Activated naive CD4-positive, alpha-beta T cell treated with anti-CD3 and anti-CD28 coated beads, Interleukin-2, amount 50 U/mL, for 24 hours (primary cell): ENCODE results near the gene CDC42BPA.
"Not testable (repeated sequence)": the region's sequence is repeated elsewhere in the genome, so short reads cannot be mapped to it uniquely, and the experiment has no call there.

Experiments
- H3K27ac Mint-ChIP-seq: one replicate; pipeline ENCODE4 v1.8.0; 2021; ENCODE audit warnings: mild to moderate bottlenecking, mixed read lengths
- H3K27me3 Mint-ChIP-seq: one replicate; pipeline ENCODE4 v1.8.0; 2021; ENCODE audit warnings: mixed read lengths
- H3K36me3 Mint-ChIP-seq: one replicate; pipeline ENCODE4 v1.8.0; 2021; ENCODE audit warnings: mixed read lengths
- H3K4me1 Mint-ChIP-seq: one replicate; pipeline ENCODE4 v1.8.0; 2021; ENCODE audit warnings: mixed read lengths
- H3K4me3 Mint-ChIP-seq: one replicate; pipeline ENCODE4 v1.8.0; 2021; ENCODE audit warnings: mild to moderate bottlenecking, mixed read lengths
- H3K9me3 Mint-ChIP-seq: one replicate; pipeline ENCODE4 v1.8.0; 2021; ENCODE audit warnings: mixed read lengths

Gene CDC42BPA

DNA sequence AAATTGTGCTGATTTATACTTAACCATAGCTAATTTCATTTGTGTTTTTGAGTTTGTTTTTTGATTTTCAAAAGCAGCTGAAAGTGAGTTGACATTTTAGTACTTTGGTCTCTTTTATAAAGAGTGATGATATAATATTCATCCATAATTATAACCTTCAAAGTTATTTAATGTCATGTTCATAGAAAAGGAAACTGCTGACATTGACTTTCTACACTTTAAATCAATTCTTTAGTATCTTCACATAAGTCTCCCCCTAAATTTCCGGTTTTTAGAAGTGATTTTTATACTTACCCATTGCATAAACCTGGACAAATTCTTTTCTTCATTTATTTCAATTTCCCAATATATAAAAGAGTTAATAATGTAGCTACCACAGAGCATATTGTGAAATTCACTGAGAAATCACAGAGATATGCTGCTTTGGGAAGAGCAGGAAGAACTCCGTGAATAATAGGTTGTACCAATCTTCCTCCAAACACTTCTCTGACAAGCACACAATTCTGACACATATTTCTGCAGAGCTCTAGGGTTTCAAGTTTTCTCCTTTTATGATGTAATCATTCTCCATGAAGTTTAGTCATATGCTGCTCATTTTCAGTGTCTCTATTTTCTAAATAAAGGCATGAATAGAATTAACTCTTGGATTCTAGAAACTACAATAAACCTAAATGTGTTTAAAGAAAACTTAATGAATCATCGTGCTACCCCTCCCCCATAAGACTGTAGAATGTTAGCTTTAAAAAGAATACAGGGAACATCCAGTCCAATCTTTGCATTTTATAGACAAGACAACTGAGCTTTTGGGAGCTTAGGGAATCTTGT is 25.6 kb upstream of the CDC42BPA start:
- Mint-ChIP-seq H3K9me3 (peaks cover 5% of the 10 kb centered on the region), H3K4me3 (no peak overlapping the region), H3K4me1 (no peaks in the 10 kb centered on the region), H3K27me3 (no peaks in the 10 kb centered on the region), H3K36me3 (no peaks in the 10 kb centered on the region), H3K27ac (no peak overlapping the region)

DNA sequence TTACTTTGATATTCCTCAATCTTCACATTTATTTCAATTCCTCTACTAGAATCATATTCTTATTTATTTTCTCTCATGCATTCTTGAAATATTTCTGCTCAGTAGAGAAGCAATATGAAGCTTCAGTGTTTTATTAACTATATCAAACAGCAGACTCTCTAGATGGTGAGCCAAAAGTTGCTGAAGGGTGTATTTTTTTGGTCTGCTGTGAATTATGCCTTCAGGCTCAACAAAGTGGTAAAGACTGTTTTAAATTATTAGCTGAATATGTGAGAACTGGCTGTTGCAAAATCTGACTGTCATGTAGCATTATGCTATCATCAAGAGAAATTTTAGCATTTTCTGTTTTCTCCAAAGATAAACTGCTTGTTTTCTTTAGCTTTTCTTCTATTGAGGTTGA is 24.9 kb upstream of the CDC42BPA start:
- Mint-ChIP-seq H3K27ac (no peak overlapping the region), H3K27me3 (no peaks in the 10 kb centered on the region), H3K4me3 (no peak overlapping the region), H3K4me1 (no peaks in the 10 kb centered on the region), H3K9me3 (peaks cover 5% of the 10 kb centered on the region), H3K36me3 (no peaks in the 10 kb centered on the region)

DNA sequence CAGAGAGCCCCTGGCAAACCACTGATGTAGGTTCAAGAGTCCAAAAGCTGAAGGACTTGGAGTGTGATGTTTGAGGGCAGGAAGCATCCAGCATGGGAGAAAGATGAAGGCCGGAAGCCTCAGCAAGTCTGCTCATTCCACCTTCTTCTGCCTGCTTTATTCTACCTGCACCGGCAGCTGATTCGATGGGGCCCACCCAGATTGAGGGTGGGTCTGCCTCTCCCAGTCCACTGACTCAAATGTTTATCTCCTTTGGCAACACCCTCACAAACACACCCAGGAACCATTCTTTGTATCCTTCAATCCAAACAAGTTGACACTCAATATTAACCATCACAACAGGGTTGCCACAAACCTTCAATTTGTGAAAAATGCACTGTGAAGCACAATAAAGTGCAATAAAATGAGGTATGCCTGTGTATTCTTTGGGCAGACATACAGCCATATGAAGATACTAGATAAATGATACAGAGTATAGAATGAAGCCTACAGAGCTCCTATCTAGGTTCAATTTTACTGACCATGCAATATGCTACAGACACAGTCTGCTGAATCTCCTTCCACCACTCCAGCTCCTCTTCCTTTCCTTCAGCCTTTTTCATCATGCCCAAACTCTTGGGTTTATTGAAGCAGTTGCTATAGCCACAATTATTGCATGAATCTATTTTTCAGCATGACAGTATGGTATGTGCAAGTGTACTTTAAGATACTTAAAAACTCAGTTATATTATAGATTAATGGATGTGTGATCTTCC is 24.0 kb upstream of the CDC42BPA start:
- Mint-ChIP-seq H3K9me3 (peaks cover 5% of the 10 kb centered on the region), H3K4me3 (no peak overlapping the region), H3K27ac (no peak overlapping the region), H3K36me3 (no peaks in the 10 kb centered on the region), H3K4me1 (no peaks in the 10 kb centered on the region), H3K27me3 (no peaks in the 10 kb centered on the region)

DNA sequence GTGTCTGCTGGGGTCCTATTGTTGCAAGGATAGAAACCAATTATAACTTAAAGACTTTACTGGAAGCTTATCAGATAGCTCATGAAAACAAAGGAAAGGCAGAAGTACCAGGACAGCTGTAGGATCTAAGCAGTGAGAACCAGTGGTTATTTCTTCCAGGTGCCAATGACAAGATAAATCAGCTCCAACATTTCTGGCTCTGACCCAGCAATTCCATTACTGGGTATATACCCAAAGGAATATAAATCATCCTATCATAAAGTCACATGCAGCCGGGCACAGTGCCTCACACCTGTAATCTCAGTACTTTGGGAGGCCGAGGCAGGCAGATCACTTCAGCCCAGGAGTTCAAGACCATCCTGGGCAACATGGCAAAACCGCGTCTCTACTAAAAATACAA is 17.8 kb upstream of the CDC42BPA start:
- H3K36me3 Mint-ChIP-seq, H3K4me3 Mint-ChIP-seq, H3K27me3 Mint-ChIP-seq, H3K27ac Mint-ChIP-seq, H3K4me1 Mint-ChIP-seq, H3K9me3 Mint-ChIP-seq: not testable (repeated sequence)

DNA sequence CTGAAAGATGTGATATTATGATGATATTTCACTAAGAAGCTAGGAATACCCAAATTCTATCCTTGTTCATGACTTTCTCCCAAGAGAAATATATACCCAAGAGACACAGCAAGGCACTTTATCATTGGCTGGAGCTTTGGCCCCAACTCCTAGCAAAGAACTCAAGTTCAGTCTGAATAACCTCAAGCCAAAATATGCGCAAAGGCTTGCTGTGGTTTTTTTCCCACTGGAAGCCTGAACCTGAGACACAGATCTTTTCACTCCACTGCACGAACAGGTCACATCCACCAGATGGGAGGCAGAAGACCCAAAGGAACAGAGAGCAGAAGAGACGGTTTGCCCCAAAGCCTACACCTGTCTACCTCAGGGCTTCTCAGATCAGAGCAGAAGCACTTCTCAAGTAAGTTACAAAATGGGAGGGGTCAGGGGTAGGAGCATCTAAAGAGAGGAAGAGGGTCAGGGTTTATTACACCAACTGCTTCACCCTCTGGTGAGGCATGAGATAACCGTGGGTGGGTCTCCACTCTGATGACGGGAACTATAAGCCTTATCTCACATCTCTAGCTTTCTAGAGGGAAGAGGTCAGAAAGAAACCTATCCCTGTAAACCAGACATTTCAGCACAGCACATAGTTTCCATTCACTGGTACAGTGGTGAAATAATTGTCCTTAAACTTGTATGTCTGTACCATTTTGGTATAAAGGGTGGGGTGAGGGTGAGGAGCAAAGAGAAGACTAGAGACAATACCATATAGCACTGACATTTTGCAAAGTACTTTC is 17.1 kb upstream of the CDC42BPA start:
- no peaks in the 10 kb centered on the region for H3K9me3 Mint-ChIP-seq
- H3K27ac Mint-ChIP-seq: no peak overlapping the region
- H3K36me3 Mint-ChIP-seq: peaks cover 8% of the 10 kb centered on the region
- no peaks in the 10 kb centered on the region for H3K4me1 Mint-ChIP-seq
- no peak overlapping the region for H3K4me3 Mint-ChIP-seq
- peaks cover 5% of the 10 kb centered on the region for H3K27me3 Mint-ChIP-seq

DNA sequence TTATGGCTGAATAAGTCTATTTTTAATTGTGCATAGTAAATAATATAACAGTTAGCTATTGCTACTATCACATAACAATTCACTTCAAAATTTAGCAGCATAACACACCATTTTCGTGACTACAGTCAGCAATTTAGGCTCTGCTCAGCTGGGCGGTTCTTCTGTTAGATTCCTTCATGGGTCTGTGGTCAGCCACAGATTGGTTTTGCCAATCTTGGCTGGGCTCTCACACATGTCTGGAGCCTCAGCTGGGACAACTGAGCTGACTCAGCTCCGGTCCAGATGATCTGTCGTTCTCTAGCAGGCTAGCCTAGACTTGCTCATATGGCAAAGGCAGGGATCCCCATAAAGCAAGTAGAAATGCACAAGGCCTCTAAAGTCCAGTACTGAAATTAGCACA is 15.1 kb upstream of the CDC42BPA start:
- Mint-ChIP-seq H3K27ac (no peak overlapping the region), H3K4me1 (no peaks in the 10 kb centered on the region), H3K27me3 (peaks cover 5% of the 10 kb centered on the region), H3K9me3 (no peaks in the 10 kb centered on the region), H3K36me3 (peaks cover 8% of the 10 kb centered on the region), H3K4me3 (no peak overlapping the region)

DNA sequence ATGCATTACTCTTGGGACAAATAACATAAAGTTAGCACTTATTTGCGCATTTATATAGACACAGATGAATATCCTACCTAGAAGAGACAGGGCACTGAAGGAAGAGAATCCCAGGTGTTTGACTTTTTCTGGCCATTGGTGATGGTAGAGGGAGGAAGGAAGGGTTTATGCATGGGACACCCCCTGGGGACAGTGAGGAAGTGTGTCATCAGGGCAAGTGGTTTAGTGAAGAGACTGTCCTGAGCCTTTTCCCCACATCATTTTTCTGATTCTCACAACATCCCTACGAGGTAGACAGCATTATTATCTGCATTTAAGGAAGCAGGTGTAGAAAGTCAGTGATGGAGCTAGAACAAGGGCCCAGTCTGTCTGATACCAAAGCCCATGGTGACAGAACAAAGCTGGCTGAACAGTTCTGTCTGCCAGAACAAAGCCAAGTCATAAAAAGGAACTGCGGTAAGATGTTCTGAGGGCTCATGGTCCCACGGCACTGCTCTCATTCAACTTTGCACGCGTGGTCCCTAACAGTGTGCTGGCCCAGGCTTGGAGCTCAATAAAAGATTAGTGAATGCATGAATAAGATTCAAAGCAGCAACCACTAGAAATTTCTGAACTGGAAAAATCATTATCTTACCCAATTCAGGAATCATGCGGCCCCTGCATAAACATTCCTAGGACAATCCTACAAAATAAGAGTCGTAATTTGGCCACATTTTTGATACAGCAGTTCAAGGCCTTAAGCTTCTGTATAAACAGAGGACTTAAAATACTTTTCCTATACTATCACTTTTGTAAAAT is 12.2 kb upstream of the CDC42BPA start:
- no peak overlapping the region for H3K27ac Mint-ChIP-seq
- peaks cover 5% of the 10 kb centered on the region for H3K27me3 Mint-ChIP-seq
- no peak overlapping the region for H3K4me3 Mint-ChIP-seq
- H3K9me3 Mint-ChIP-seq: no peaks in the 10 kb centered on the region
- no peaks in the 10 kb centered on the region for H3K4me1 Mint-ChIP-seq
- peaks cover 8% of the 10 kb centered on the region for H3K36me3 Mint-ChIP-seq

DNA sequence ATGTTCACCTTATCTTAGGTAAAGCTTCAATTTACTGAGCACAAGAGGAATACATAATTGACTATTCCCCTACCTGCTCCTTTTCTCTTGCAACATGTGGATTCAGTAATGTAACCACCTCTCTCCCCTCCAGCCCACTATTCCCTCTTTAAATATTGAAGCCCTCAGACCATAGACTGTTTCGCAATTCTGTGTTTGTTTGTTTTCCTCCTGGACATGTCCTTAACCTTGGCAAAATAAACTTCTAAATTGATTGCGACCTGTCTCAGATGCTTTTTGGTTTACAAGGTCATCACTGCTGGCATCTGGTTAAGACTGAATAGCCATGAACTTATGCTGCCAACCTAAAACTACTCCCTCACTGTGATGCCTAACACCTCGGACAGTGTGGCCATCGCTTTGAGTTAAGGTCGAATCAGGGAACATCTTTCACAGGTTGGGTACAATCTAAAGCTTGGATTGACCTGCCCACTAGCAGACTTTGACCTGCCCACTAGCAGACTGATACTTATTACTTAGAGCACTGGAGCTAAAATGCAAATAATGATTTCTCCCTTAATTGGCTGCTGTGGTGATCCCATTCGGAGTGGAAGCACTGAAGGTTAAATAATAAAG is 10.2 kb upstream of the CDC42BPA start:
- H3K9me3 Mint-ChIP-seq: peaks cover 2% of the 10 kb centered on the region
- H3K27me3 Mint-ChIP-seq: peaks cover 5% of the 10 kb centered on the region
- H3K4me1 Mint-ChIP-seq: no peaks in the 10 kb centered on the region
- no peak overlapping the region for H3K4me3 Mint-ChIP-seq
- peaks cover 7% of the 10 kb centered on the region for H3K36me3 Mint-ChIP-seq
- no peak overlapping the region for H3K27ac Mint-ChIP-seq

DNA sequence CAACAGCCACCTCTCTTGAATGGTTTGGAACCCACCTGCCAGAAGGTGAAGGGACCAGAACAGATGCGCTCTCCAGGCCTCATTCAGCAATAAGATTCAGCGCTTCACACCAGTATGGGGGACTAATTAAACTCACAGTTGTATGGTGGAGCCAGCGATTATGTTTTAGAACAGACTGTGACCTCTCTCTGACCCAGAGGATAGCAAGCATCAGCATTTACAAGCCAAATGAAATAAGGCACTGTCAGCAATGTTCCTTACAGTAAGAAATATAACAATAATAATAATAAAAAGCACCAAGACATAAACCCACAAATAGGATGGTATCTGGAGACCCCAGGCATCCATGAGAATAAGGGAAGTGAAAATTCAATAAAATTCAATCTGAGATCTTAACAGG is 6.9 kb upstream of the CDC42BPA start:
- H3K36me3 Mint-ChIP-seq: no peaks in the 10 kb centered on the region
- no peaks in the 10 kb centered on the region for H3K4me1 Mint-ChIP-seq
- H3K9me3 Mint-ChIP-seq: peaks cover 5% of the 10 kb centered on the region
- H3K27ac Mint-ChIP-seq: no peak overlapping the region
- no peak overlapping the region for H3K4me3 Mint-ChIP-seq
- H3K27me3 Mint-ChIP-seq: peaks cover 16% of the 10 kb centered on the region

DNA sequence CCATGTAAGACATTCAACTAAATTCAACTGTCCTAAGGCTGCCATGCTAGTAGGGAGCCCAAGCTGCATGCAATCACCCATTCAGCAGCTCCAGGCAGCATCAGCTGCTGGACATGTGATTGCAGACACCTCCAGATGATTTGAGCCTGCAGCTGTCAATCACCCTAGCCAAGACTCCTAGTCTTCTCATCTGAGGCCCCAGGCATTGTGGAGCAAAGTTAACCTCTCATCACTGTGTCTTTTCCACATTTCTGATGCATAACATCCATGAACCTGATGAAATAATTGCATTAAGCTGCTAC is 5.6 kb upstream of the CDC42BPA start:
- Mint-ChIP-seq H3K27ac (no peak overlapping the region), H3K4me1 (peaks cover 3% of the 10 kb centered on the region), H3K4me3 (no peak overlapping the region), H3K27me3 (peaks cover 26% of the 10 kb centered on the region), H3K9me3 (peaks cover 5% of the 10 kb centered on the region), H3K36me3 (no peaks in the 10 kb centered on the region)

DNA sequence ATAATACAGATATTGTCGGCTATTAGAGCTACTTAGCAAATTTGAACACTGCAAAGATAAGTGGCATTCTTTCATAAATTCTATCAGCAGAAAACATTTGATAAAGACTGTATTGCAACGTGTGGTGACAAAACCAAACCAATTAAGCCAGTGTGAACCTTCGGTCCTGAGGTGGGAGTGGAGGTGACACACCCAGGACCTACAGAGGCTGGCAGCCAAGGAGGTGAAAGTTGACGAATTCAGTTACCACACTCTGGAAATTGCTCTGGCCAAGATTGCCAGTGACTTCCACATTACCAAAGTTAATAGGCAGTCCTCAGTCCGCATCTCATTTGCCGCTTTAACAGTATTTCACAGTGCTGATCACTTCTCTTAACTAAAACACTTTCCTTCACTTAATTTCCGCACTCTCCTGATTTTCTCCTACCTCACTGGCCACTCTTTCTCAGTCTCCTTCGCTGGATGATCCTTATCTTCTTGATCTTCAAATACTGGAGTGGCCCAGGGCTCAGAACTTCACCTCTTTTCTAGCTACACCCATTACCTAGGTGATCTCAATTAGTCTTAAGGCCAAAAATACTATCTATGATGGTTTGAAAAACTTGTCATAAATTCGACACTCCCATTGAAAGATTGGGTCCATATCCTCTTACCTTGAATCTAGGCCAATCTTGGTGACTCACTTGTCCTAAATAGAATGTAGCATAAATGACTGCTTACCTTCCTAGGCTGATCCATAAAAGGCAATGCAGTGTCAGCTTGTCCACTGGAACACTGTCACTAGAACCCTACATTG is 5.1 kb upstream of the CDC42BPA start:
- H3K4me1 Mint-ChIP-seq: peaks cover 4% of the 10 kb centered on the region
- H3K9me3 Mint-ChIP-seq: peaks cover 5% of the 10 kb centered on the region
- peaks cover 27% of the 10 kb centered on the region for H3K27me3 Mint-ChIP-seq

DNA sequence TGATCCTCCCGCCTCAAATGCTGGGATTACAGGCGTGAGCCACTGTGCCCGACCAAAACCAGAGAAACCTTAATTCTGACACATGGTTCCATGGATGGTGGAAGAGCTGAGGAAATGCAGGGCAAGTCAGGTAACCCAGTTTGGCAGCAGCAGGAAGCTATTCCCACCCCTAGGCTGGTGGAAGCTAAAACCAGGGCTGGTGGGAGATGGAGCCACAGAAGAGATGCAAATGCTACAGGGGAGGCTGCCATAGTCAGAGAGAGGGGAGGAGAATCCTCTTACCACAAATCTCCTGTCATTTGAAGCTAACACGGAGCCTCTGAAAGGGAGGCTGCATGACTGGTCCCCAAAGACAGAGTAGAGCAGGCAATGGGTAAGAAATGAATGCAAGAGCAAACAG is 4.1 kb upstream of the CDC42BPA start:
- H3K9me3 Mint-ChIP-seq: peaks cover 5% of the 10 kb centered on the region
- no peak overlapping the region for H3K27ac Mint-ChIP-seq
- H3K4me3 Mint-ChIP-seq: no peak overlapping the region
- no peaks in the 10 kb centered on the region for H3K36me3 Mint-ChIP-seq
- H3K27me3 Mint-ChIP-seq: peaks cover 30% of the 10 kb centered on the region
- peaks cover 7% of the 10 kb centered on the region for H3K4me1 Mint-ChIP-seq

More for the DNA sequence above, 5.1 kb upstream of the CDC42BPA start:
- Mint-ChIP-seq H3K36me3 (no peaks in the 10 kb centered on the region), H3K27ac (no peak overlapping the region), H3K4me3 (no peak overlapping the region)

DNA sequence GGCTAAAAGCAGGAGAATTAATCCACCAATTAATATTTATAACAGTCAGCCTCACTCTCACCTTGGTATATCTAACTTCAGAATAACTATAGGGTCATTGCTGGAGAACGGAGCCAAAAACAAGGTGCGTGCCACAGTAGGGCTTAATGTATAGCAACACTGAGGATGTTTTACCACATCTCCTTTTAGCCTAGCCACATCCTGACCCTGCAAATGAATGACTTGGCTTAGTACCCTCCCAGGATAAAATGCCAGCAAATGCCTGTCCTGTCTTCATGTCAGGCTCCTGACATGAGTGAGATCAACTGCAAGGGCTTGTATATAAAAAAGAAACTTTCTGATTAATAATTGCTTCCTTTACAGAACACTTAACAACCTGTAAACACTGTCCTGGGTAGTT is 2.7 kb upstream of the CDC42BPA start:
- no peak overlapping the region for H3K27ac Mint-ChIP-seq
- H3K36me3 Mint-ChIP-seq: no peaks in the 10 kb centered on the region
- H3K9me3 Mint-ChIP-seq: peaks cover 10% of the 10 kb centered on the region
- peaks cover 40% of the 10 kb centered on the region for H3K27me3 Mint-ChIP-seq
- H3K4me1 Mint-ChIP-seq: peaks cover 9% of the 10 kb centered on the region
- no peak overlapping the region for H3K4me3 Mint-ChIP-seq

DNA sequence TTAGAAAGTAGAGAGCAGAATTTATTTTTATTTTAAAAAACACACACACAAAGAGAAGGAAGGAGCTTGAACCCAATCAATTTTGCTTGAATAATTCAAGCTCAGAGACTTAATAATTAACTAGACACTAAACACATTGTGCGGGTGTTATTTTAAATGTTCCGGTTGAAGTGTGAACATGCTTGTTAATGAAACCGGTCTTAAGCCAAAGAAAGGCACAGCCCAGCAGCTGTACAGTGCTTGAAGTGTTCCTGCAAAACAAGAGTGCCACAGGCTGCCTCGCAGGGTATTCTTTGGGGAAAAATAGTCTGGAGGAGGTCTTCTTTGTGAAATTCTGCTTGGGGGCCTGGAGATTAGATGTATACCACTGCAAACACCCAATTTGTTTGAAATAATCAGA is 2.2 kb upstream of the CDC42BPA start:
- H3K27ac Mint-ChIP-seq: no peak overlapping the region
- H3K4me1 Mint-ChIP-seq: peaks cover 9% of the 10 kb centered on the region
- peaks cover 46% of the 10 kb centered on the region for H3K27me3 Mint-ChIP-seq
- H3K4me3 Mint-ChIP-seq: no peak overlapping the region
- peaks cover 13% of the 10 kb centered on the region for H3K9me3 Mint-ChIP-seq
- no peaks in the 10 kb centered on the region for H3K36me3 Mint-ChIP-seq
